Aortic smooth muscle cell (primary cell): Measurements from ENCODE around the gene KCNH4. TPM values are rescaled to one million over a fixed set of nuclear protein-coding genes. Genes with fewer than 3 reads are reported as not detected.

ENCODE experiments used
- total RNA-seq: library from RNA; depleted of rRNA; stranded (reverse); fragments of >200 nt; gene quantifications from 2 replicates; pipeline ENCODE4 v1.2.3, GENCODE V29; 2014

KCNH4 gene
- total RNA-seq = not detected in 2 replicates

GRCh38 chr17:42180922-42181850 lies at the start of gene KCNH4:
KCNH4 (minus strand) TSS chr17:42181142; CDS start chr17:42180945, 197 bp downstream.

GRCh38 chr17:42193969-42194899 lies 13.3 kb upstream of the KCNH4 start, which contains the start of gene GHDC:
GHDC (minus strand) TSS chr17:42194494; CDS start chr17:42193581, 913 bp downstream.

GRCh38 chr17:42184713-42185620 lies 4.0 kb upstream of the KCNH4 start, which contains the start of gene HCRT:
HCRT (minus strand) TSS chr17:42185452; CDS start chr17:42185365, 87 bp downstream.

GRCh38 chr17:42122371-42123303 lies 58.3 kb downstream of the KCNH4 start, which contains the start of gene HSPB9:
HSPB9 (plus strand) TSS chr17:42122804; CDS start chr17:42122851, 47 bp downstream.

GRCh38 chr17:42120770-42121769 lies 59.9 kb downstream of the KCNH4 start, which contains the start of gene KAT2A:
KAT2A (minus strand) TSS chr17:42121367; CDS start chr17:42121304, 63 bp downstream.

GRCh38 chr17:42112552-42113176 lies 68.3 kb downstream of the KCNH4 start, which contains the start of gene DHX58:
DHX58 (minus strand) TSS chr17:42112714; CDS start chr17:42111892, 822 bp downstream.

Other genes starting within 250 kb of the KCNH4 start
- gene CNP, start 214.3 kb downstream of the KCNH4 start, total RNA-seq = 49.6 and 50.6 TPM in 2 replicates
- gene DNAJC7, start 163.7 kb downstream of the KCNH4 start, total RNA-seq = 80.0 and 88.9 TPM in 2 replicates
- 22.1 and 25.8 TPM in 2 replicates for gene NKIRAS2, start 161.1 kb downstream of the KCNH4 start, total RNA-seq
- 0.19 and 0.26 TPM in 2 replicates for gene C17orf113, start 130.5 kb downstream of the KCNH4 start, total RNA-seq
- gene ZNF385C, start 82.7 kb downstream of the KCNH4 start, total RNA-seq = not detected in 2 replicates
- gene DHX58, start 68.4 kb downstream of the KCNH4 start, total RNA-seq = 10.3 and 14.6 TPM in 2 replicates
- 4.7 and 5.8 TPM in 2 replicates for gene KAT2A, start 59.8 kb downstream of the KCNH4 start, total RNA-seq
- not detected in 2 replicates for gene HSPB9, start 58.3 kb downstream of the KCNH4 start, total RNA-seq
- 70.9 and 84.6 TPM in 2 replicates for gene RAB5C, start 26.2 kb downstream of the KCNH4 start, total RNA-seq
- not detected in 2 replicates for gene HCRT, start 4.3 kb upstream of the KCNH4 start, total RNA-seq
- gene GHDC, start 13.4 kb upstream of the KCNH4 start, total RNA-seq = 19.7 and 21.4 TPM in 2 replicates
- gene STAT5B, start 95.2 kb upstream of the KCNH4 start, total RNA-seq = 18.4 and 23.0 TPM in 2 replicates
- 16.8 and 19.9 TPM in 2 replicates for gene STAT5A, start 107.4 kb upstream of the KCNH4 start, total RNA-seq
- 104 and 126 TPM in 2 replicates for gene STAT3, start 207.3 kb upstream of the KCNH4 start, total RNA-seq
- 646 and 690 TPM in 2 replicates for gene CAVIN1, start 242.1 kb upstream of the KCNH4 start, total RNA-seq